ENCODE measurements around the gene ATP6V1G1. TPM values are rescaled to one million over a fixed set of nuclear protein-coding genes. Genes with fewer than 3 reads are reported as not detected.

Gene ATP6V1G1
- polyA plus RNA-seq, 10 donors, result 91.9 to 135 (median 103) TPM

GRCh38 chr9:114607671-114608524, 20.3 kb downstream of the ATP6V1G1 start:
- no peak for DNase-seq

DNA sequence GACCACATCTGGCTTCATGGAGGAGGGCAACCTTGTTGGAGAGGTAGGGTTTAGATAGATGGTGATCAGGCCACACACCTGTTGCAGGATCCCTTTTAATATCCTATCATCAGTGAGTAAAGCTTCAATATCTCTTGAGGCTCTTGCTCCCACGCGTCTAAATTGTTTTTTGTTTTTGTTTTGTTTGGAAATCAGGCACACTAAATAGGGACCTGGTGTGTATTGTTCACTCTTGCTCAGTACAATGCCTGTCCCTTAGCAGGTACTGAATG, 20.9 kb downstream of the ATP6V1G1 start:
- DNase-seq, result no peak

- peak; percentile 66 to 88 (median 69) for DNase-seq
Observed at GRCh38 chr9:114611516-114612271, 24.1 kb downstream of the ATP6V1G1 start.

DNA sequence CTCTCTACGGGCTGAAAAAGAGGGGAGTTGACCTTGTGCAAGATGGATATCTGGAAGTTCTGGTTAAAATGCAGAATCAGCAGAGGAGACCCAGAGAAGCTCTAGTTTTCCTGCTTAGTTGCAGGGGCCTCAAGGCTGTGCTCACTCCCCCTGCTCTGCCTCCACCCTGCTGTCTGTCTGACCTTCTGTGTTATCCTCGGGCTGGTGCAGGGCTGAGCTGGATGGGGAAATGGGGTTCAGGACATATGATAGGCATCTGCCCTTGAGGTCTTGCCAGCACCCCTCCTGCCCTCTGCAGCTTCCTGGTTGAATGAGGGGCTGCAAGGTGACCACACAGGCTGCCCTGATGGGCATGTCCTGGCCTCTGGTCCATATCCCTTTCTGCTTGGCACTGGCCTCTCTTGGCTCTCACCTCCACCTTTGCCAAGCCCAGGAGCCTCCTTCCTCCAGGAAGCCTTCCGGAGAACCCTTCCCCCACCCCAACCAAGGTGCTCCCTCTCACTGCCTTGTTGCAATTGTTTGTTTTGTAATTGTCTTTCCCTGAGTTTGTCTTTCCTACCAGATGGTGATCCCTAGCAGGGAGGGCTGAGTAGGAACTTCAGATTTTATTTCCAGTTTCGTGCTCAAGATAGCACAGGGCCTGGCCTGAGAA, 24.8 kb downstream of the ATP6V1G1 start:
- no peak for DNase-seq

GRCh38 chr9:114613087-114613486, 25.5 kb downstream of the ATP6V1G1 start:
- DNase-seq, result no peak

DNA sequence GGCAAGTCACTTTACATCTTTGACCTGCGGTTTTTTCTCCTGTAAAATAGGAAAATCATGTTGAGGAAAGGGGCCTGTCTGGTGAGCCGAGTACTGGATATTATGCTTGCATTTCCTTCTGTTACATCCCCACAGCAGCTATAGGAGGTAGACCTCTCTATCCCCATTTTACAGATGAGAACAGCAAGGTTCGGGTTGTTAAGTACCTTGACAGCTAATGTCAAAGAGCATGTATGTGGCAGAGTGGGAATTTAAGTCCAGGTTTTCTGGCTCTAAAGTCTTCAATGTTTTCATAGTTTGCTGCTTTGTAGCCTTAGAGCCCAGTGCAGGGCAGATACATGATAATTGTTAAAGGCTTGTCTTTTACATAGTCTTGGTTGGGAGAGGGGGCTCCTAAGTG, 26.4 kb downstream of the ATP6V1G1 start:
- DNase-seq, result no peak

DNA sequence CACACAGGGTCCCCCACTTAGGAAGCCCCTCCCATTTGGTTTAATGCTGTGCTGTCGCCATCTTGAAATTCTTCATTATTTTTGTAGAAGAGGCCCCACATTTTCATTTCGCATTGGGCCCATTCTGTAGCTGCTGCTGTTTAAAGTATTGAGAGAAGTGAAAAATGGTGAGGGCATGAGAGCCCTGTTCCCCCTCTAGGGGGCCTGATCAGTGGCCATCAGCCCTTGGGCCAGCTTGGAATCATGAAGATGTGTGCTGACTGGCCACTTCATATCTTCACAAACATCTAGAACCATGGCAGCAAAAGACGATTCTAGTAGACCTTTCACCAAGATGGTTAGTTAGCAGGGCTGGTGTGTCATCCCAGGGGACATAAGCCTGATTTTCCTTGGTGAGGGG, 26.8 kb downstream of the ATP6V1G1 start:
- DNase-seq, result no peak

DNA sequence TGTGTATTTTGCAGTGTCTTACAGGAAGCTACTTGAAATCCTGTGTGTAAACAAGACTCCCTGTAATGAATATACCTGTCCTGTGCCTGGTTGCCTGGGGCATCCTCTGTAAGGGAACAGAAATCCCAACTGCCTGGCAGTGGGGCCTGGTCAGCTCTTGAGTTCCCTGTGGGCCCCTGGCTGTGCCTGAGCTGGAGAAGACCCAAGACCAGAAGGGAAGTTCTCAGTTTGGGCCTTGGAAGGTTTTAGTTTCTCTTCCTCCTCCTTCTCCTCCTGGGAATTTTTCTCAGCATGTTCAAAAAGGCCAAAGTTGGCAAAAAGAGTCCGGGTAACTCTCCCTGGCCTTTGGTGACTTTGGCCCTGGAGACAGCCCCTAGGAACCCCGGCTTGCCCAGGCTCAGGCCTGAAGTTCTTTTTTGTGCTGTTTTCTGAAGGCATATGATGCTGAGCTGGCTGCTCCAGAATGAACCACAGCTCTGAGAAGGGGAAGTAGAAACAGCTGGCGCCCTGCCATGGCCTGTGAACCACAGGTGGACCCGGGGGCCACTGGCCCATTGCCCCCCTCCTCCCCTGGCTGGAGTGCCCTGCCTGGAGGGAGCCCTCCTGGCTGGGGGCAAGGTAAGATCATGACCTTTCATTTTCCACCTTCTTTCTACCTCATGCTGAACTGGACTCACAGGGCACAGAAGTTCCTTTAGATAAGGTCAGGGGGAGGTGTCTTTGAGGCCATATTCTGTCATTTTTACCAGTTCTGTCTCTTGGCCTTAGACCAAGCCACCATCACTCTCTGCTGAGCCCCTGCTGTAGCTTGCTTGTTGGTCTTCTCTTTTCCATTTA, 29.3 kb downstream of the ATP6V1G1 start:
- peak in 1 of 3 donors; percentile 50 for DNase-seq

- no peak for DNase-seq
Observed at GRCh38 chr9:114619191-114619761, 31.7 kb downstream of the ATP6V1G1 start.

DNA sequence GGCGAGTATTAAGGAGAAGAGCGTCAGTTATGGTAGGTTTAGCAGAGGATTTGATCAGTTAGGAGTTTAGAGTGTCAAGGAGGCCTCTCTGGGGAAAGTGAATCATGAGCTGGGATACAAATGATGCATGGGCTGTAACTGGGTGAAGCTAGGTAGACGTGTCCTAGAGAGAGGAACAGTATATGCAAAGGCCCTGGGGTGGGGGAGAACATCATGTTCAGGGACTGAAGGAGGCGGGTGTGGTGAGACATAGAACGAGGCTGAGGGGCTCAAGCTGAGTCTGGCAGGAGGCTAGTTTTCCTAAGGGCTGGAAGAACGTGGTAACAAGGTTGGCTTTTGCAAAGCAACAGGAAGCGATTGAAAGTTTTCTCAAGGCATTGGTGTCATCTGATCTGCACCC, 34.0 kb downstream of the ATP6V1G1 start:
- no peak for DNase-seq

GRCh38 chr9:114621975-114622609, 34.5 kb downstream of the ATP6V1G1 start:
- peak in 1 of 3 donors; percentile 36 for DNase-seq

DNA sequence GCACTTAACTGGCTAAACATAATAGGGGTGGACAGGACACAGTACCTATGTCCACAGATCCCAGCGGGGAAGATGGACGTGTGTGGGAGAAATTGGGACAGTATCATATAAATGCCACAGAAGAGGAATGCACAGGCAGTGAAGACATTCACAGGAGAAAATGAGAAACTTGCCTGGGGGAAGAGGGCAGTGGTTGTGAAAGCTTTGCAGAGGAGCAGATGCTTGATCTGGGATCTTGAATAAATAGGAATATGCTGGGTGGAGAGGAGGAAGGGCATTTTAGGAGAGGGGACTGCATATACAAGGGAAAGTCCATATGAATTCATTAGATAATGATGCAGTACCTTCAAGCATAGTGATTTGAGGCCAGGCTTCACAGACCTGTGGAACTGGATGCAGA, 37.1 kb downstream of the ATP6V1G1 start:
- no peak for DNase-seq

- DNase-seq, result no peak
Observed at GRCh38 chr9:114626415-114627020, 38.9 kb downstream of the ATP6V1G1 start.

GRCh38 chr9:114627553-114627952, 40.0 kb downstream of the ATP6V1G1 start:
- no peak for DNase-seq

GRCh38 chr9:114629563-114630090, 42.1 kb downstream of the ATP6V1G1 start:
- no peak for DNase-seq

- no peak for DNase-seq
Observed at GRCh38 chr9:114631166-114631565, 43.6 kb downstream of the ATP6V1G1 start.

DNA sequence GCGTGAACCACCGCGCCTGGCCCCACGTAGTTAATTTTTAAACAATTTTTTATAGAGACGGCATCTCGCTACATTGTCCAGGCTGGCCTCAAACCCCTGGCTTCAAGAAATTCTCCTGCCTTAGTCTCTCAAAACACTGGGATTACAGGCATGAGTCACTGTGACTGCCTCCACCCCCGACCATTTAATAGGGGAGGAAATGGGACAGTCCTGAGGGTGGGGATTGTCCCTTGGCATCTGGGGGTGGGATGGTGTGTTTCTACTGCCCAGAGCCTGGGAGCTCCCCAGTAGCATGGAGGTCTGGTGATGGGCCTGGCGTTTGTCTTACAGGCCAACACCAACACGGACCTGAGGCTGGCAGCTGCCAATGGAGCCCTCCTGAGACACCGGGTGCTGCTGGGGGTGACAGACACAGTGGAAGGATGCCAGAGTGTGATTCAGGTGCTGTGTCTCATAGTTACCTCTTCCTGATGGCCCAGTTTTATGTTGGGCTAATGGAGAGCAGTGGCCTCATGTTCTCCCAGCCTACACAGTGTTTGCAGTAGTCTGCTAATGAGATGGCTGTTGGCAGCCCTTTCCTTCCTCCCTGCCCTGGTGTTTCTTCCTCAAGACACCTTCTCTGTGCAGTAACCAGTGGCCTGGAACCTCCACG, 46.0 kb downstream of the ATP6V1G1 start:
- no peak for DNase-seq

GRCh38 chr9:114634387-114634786, 46.8 kb downstream of the ATP6V1G1 start:
- no peak for DNase-seq

- no peak for DNase-seq
Observed at GRCh38 chr9:114638404-114638803, 50.8 kb downstream of the ATP6V1G1 start.

DNA sequence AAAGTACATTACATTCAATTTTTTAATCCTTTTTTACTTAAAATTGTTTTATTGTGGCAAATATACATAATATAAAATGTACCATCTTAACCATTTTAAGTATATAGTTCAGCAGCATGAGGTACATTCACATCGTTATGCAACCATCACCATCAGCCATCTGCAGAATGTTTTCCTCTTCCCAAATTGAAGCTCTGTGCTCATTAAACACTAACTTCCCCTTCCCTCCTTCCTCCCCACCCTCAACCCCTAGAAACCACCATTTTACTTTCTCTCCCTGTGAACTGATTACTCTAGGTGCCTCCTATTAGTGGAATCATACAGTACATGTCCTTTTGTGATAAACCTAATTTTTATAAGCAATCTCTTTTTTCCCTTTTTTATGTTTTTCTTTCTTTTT, 54.4 kb downstream of the ATP6V1G1 start:
- no peak for DNase-seq

All from muscle of back (tissue), 11 donors.